GM18867 (cell line): ENCODE data around the gene LGR5.
A peak's percentile ranks its signal among the peaks of the same experiment; 100 is the strongest.

Source experiments
- ATAC-seq: cut with Tn5 transposase; IDR thresholded peaks from one replicate; pipeline ENCODE4 v1.9.1; 2021; ENCODE audit warnings: mild to moderate bottlenecking, moderate library complexity; ENCODE audit not compliant: unreplicated experiment

LGR5 gene

GRCh38 chr12:71585218-71585617, 145.6 kb downstream of the LGR5 start:
- no peak for ATAC-seq

- ATAC-seq = no peak
Measured at GRCh38 chr12:71587012-71587411, 147.4 kb downstream of the LGR5 start.

GRCh38 chr12:71589478-71589881, 149.9 kb downstream of the LGR5 start:
- ATAC-seq = peak; percentile 66

- ATAC-seq = no peak
Measured at GRCh38 chr12:71591601-71592000, 152.0 kb downstream of the LGR5 start.

- no peak for ATAC-seq
Measured at GRCh38 chr12:71592841-71593240, 153.2 kb downstream of the LGR5 start.

GRCh38 chr12:71594214-71594948, 154.8 kb downstream of the LGR5 start:
- ATAC-seq = no peak

- ATAC-seq = no peak
Measured at GRCh38 chr12:71599210-71599609, 159.6 kb downstream of the LGR5 start.

GRCh38 chr12:71601546-71601945, 161.9 kb downstream of the LGR5 start:
- no peak for ATAC-seq

GRCh38 chr12:71602761-71603577, 163.4 kb downstream of the LGR5 start:
- no peak for ATAC-seq

GRCh38 chr12:71605039-71605438, 165.4 kb downstream of the LGR5 start:
- ATAC-seq = no peak

- no peak for ATAC-seq
Measured at GRCh38 chr12:71607494-71608330, 168.1 kb downstream of the LGR5 start.

- ATAC-seq = no peak
Measured at GRCh38 chr12:71610031-71610795, 170.6 kb downstream of the LGR5 start.

GRCh38 chr12:71621938-71622337, 182.3 kb downstream of the LGR5 start:
- ATAC-seq = no peak

GRCh38 chr12:71625476-71625875, 185.9 kb downstream of the LGR5 start:
- no peak for ATAC-seq

- ATAC-seq = peak; percentile 78
Measured at GRCh38 chr12:71626098-71626497, 186.5 kb downstream of the LGR5 start.

GRCh38 chr12:71626768-71627167, 187.2 kb downstream of the LGR5 start:
- no peak for ATAC-seq

GRCh38 chr12:71627438-71628002, 187.9 kb downstream of the LGR5 start:
- ATAC-seq = no peak
